SK-N-MC (cell line): Measurements from ENCODE around the gene RUNX1.

Experiments used
- EZH2 ChIP-seq: fragments of 200-600 bp; sonication (generic); IDR thresholded peaks from one replicate; pipeline ENCODE4 v1.6.1; 2017; ENCODE audit warnings: antibody characterized with exemption
- POLR2AphosphoS5 ChIP-seq: IDR thresholded peaks from 2 replicates; pipeline ENCODE4 v1.6.1; 2012; ENCODE audit warnings: mild to moderate bottlenecking, low read depth, low read length, borderline replicate concordance

DNA sequence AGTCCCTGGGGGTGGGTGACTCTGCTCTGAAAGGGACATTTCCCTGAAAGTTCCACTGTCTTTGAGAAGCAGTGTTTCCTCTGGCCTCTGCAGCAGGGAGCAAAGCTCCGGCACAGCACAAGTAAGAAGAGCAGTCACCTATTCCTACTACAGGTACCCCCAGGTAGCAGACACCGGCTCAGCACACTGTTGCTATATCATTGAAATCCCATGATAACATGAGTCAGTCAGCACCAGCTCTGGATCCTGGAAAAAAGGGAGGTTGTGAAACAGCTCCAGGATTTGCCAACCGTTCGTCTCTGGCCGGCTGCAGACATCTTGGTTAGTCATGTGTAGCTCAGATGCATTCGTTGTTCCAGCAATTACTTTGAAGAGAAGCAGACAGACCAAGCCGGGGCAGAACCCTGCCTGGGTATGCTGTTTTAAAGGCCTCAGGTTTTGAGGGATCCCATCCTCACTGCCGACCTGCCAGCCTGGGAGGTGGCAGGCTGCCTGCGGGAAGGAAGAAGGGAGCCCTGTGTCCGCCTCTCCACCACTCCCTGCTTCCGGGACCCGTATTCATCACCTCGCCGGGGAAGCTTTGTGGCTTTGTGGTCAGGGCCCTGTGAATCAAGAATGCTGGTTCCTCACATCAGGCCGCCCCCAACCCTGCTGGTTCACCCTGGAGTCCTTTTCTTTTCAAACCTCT lies 241.1 kb downstream of the RUNX1 start:
- TF ChIP-seq POLR2AphosphoS5 (no peak), EZH2 (no peak)
